HG03520 (cell line): ENCODE measurements around the gene KLHL36.

Source experiments
- ATAC-seq: cut with Tn5 transposase; IDR thresholded peaks from one replicate; pipeline ENCODE4 v1.9.1; 2021; ENCODE audit warnings: mild to moderate bottlenecking, moderate library complexity; ENCODE audit not compliant: unreplicated experiment

KLHL36 gene

DNA sequence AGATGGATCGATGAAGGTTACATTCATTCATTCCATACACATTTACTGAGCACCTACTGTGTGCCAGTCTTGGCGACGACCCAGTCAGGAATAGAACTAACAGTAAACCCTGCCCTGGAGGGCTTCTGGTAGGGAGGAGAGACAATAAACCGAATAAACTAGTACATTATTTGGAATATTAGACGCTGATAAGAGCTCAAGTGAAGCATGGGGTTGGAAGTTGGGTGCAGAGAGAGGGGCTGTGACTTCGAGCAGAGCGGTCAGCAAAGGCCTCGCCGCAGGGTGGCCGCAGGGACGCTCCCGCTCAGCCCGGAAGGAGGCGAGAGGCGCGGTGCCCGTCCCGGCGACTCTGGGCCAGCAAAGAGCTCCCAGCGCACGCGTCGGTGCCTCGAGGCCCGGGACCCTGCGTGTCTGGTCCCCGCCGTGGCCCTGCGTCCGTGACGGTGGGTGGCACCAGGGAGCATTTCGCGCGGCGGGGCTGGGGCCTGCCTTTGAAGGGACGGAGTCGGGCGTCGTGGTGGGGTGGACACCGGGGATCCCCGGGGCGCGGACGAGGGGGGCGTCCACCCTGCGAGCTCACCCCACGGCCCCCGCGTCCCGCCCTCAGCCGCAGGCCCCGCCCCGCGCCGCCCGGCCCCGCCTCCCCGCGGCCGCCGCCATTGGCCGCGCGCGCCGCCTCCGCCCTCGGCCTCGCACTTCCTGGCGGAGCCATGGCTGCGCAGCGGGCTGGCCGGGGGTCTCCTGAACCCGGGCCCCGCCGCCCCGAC is at the start of gene KLHL36:
KLHL36 (plus strand) TSS at position 684 of the 767 bp plus-strand sequence. CDS start 2,357 bp downstream, outside the sequence.
- ATAC-seq, result peak; percentile 70

- ATAC-seq, result no peak
Observed at GRCh38 chr16:84599521-84600202, 48.6 kb upstream of the KLHL36 start.

GRCh38 chr16:84600343-84601229 is 47.7 kb upstream of the KLHL36 start:
- ATAC-seq, result peak; percentile 69

DNA sequence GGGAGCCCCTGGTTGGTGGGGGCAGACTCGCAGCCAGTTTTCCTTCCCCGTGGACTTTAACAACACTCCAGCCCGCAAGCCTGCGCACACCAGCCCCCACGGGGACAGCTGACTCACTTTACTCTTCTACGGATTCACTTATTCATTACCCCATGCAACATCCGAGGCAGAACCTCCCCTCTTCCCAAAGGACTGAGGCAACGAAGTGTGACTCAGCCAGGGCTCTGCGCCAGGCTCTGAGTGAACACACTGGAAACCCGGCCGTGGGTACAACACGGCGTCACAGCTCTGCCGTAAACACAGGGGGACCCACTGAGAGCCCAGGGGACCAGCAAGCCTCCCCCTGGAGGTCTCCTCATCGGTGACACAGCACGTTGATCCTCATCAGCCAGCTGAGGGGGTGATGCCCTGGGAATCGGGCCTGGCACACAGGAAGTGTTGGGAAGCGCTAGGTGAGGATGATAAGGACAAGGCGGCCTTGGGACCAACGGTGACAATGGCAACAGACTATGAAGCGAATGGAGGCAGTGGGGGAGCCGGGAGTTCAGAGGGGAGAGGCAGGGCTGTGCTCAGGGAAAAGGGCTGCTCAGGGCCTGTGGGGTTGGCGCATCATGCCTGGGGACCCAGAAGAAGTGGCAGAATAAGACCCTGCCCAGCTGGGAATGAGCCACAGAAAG is 45.0 kb upstream of the KLHL36 start:
- ATAC-seq, result no peak

GRCh38 chr16:84603940-84604339 is 44.4 kb upstream of the KLHL36 start:
- no peak for ATAC-seq

DNA sequence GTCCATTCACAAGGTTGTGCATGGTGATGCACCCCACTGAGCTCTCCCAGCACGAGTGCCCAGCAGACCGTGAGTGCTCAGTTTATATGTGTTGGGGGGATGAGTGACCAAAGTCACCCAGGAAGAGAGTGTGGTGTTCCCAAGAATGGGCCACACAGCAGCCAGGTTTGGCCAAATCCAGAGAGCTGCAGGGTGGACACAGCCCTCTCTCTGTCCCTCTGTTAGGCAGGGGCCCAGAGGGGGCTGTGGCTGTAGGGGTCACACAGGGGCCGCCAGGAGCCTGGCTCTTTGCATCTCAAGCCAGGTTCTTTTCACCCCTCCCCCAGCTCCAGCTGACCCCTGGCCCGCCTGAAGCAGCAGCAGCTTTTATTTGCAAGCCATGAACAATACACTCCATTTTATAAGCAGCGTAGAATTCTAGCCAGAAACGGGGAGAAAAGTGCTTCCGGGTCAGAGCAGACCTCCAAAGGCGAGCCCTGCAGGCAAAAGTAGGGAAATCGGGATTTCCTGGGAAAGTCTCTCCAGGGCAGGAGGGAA is 43.8 kb upstream of the KLHL36 start:
- no peak for ATAC-seq

GRCh38 chr16:84605339-84605848 is 42.9 kb upstream of the KLHL36 start:
- no peak for ATAC-seq

DNA sequence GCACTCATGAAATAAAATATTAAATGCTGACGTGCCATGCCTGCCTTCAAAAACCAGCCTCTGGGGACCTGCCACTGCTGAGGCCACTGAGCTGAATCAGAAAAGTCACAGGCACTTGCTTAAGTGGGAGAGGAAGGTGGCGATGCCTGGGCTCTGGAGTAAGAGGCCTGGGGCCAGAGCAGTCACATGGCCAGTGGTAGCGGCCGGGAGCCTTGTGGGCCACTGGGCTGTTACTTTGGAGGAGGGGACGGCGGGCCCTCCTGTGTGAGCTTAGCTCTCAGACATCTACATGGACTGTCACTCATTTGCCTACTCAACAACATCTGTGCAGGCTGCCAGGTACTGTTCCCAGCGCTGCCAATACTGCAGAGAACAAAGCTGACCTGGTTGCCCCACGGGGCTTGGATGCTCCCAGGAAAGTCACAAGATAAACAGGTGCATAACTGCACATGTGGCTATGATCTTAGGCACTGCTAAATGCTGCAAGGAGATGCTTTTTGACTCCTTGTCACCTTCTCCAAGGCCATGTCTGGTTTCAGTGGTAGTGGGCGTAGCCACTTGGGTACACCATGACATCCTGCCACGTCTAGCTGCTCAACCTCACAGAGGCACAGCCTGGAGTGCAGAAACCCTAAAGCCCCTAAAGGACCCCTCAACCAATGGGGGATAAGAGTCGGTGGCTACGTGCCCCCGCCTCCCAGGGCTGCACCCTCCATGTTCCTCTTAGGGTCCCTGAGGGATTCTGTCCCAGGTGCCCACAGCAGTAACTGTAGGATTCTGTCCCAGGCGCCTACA is 42.0 kb upstream of the KLHL36 start:
- ATAC-seq, result no peak

- no peak for ATAC-seq
Observed at GRCh38 chr16:84607061-84607460, 41.2 kb upstream of the KLHL36 start.

DNA sequence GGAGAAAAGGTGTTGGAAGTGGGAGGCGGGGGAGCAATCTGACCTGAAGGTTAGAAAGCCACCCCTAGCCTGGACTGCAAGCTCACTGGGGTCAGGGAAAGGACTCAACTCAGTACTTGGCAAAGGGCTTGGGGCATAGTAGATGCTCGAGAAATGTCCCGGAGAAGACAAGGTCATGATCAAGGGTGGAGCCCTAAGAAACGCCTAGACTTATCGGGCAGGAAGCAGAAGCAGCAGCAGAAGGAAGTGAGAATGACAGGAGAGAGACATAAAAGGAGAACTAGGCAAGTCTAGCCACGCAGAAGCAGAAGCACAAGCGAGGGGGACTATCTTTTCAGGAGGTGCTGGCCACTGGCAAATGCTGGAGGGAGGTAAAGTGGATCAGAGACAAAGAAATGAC is 40.6 kb upstream of the KLHL36 start:
- ATAC-seq, result peak; percentile 45

- peak; percentile 17 for ATAC-seq
Observed at GRCh38 chr16:84608282-84608681, 40.0 kb upstream of the KLHL36 start.

GRCh38 chr16:84609563-84610177 is 38.6 kb upstream of the KLHL36 start:
- ATAC-seq, result no peak

DNA sequence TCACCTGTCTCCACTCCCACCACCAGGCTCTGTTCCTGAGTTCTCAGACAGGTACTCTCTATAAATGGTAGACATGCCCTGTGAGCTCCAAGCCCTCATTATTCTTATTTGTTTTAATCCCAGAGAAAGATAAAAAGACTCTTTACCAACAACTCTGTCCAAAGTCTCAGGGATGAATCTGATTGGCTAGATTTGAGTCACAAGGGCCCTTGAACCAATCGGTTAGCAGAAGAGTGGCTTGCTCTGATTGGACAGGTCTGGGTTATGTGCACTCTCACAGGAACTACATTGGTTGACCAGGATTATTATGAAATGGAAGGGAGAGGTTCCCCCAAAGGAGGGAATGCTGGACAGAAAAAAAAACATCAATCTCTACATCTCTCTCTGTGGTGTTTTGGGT is 37.9 kb upstream of the KLHL36 start:
- no peak for ATAC-seq

GRCh38 chr16:84611041-84611440 is 37.3 kb upstream of the KLHL36 start:
- no peak for ATAC-seq

DNA sequence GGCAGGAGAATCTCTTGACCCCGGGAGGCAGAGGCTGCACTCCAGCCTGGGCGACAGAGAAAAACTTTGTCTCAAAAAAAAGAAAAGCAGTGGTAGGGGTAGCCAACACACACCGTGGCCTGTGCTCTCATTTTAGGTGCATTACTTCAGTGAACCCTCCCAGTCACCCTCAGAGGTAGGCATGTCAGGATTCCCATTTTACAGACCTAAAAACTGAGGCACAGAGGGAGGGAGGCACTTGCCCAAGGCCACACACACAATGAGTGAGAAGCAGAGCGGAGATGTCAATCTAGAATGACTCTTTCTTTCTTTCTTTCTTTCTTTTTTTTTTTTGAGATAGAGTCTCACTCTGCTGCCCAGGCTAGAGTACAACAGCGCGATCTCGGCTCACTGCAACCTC is 35.6 kb upstream of the KLHL36 start:
- ATAC-seq, result no peak

DNA sequence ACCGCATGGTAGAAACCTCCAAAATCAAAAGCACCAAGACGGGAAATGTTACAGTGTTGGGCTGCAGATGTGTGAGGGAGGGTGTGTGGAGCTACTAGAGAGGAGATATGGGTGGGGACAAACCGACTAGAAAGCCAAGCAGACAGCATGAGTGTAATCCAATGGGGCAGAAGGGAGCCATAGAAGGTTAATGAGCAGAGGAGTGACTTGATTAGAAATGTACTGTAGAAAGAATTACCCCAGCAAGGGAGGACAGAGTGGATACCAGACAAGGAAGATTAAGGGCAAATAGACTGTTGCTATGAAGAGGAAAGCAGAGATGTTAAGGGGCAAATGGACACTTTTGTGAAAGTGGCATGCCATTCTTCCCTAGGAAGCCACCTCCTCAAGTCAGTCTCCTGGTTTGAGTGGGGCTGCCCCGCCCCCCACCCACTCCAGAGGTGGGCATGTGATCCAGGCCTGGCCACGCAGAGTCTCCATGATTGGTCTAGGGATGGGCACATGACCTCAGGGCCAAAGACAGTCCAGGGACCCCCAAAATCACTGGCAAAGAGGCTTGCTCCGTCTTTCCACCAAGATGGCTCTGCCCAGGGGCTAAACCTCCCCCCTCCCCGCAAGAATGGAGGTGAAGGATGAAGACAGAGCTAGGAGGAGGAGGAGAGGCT is 34.8 kb upstream of the KLHL36 start:
- no peak for ATAC-seq

- ATAC-seq, result no peak
Observed at GRCh38 chr16:84614073-84614459, 34.2 kb upstream of the KLHL36 start.

- ATAC-seq, result no peak
Observed at GRCh38 chr16:84614623-84614967, 33.7 kb upstream of the KLHL36 start.
